ENCODE data around the gene DPT. TPM values are rescaled to one million over a fixed set of nuclear protein-coding genes. Genes with fewer than 3 reads are reported as not detected.

Gene DPT
- total RNA-seq, 2 donors from 2014 or later: not detected

DNA sequence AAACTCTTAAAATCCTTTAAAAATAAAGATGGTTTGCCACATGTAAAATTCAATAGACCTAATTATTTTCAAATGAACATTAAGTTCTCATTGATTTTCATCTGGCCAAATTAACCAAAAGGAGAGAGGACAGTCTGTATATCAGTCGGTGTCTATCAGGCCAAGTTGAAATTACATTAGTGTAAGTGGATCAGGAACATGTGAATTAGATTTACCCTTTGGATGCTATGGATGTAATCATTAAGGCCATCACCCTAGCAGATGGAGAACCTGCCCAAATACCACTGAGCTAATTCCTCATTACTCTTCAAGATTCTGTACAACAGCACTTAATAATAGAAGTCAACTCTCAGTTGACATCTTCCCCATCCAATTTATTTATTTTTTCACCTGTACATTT lies 29.5 kb upstream of the DPT start:
- DNase-seq (no peak), ATAC-seq (replicated peaks in 1 of 2) (no peak)
- peaks cover 11% of the 10 kb centered on the region for H3K4me1 Mint-ChIP-seq (ENCODE audit: low read depth)
- H3K9me3 Mint-ChIP-seq: no peaks in the 10 kb centered on the region
- peaks cover 5% of the 10 kb centered on the region for H3K27me3 Mint-ChIP-seq (ENCODE audit: low read depth)
- no peaks in the 10 kb centered on the region for H3K36me3 Mint-ChIP-seq (ENCODE audit: insufficient read depth in 2 of 2)
- H3K27ac Mint-ChIP-seq: no peak overlapping the region
- H3K4me3 Mint-ChIP-seq: no peak overlapping the region

GRCh38 chr1:168755800-168756418 lies 26.9 kb upstream of the DPT start:
- Mint-ChIP-seq H3K4me1 (ENCODE audit: low read depth) (no peaks in the 10 kb centered on the region), H3K27me3 (ENCODE audit: low read depth) (peaks cover 20% of the 10 kb centered on the region), H3K27ac (no peak overlapping the region), H3K4me3 (no peak overlapping the region), H3K36me3 (ENCODE audit: insufficient read depth in 2 of 2) (no peaks in the 10 kb centered on the region), H3K9me3 (no peaks in the 10 kb centered on the region)
- DNase-seq (no peak), ATAC-seq (replicated peaks in 1 of 2) (no peak)

DNA sequence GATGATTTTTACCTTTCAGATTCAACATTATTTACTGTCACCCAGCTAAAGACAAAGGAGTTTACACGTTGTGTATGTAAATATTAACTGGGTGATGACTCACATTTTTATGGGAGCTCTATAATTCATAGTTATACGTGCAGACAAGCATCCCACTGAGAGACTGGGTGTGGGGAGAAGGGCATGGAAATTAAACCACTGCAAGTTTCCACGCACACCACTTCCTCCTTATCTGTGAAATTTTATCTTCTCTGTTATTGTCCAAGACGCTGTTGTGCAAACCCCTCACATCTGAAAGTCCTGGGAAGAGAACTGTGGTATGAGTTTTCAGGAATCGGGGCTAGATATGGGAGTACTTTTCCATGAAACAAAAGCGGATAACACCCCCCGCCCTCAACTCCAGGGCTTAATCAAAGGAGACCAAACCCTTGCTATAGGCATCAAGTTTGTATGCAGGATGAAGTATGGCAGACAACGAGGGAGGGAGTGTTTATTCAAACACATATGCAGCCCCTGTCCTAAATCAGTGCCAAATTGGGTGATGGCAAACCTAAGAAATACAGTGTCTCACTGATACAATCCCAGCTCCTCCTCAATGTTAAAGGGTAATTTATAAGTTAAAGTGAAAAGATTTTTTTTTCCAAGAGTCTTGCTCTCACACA lies 23.3 kb upstream of the DPT start:
- H3K4me1 Mint-ChIP-seq (ENCODE audit: low read depth): no peaks in the 10 kb centered on the region
- peaks cover 29% of the 10 kb centered on the region for H3K27me3 Mint-ChIP-seq (ENCODE audit: low read depth)
- no peak for ATAC-seq (replicated peaks in 1 of 2)
- no peak overlapping the region for H3K27ac Mint-ChIP-seq
- DNase-seq: no peak
- H3K9me3 Mint-ChIP-seq: peaks cover 0 to 2% of the 10 kb centered on the region in 2 donors
- no peaks in the 10 kb centered on the region for H3K36me3 Mint-ChIP-seq (ENCODE audit: insufficient read depth in 2 of 2)
- no peak overlapping the region for H3K4me3 Mint-ChIP-seq

DNA sequence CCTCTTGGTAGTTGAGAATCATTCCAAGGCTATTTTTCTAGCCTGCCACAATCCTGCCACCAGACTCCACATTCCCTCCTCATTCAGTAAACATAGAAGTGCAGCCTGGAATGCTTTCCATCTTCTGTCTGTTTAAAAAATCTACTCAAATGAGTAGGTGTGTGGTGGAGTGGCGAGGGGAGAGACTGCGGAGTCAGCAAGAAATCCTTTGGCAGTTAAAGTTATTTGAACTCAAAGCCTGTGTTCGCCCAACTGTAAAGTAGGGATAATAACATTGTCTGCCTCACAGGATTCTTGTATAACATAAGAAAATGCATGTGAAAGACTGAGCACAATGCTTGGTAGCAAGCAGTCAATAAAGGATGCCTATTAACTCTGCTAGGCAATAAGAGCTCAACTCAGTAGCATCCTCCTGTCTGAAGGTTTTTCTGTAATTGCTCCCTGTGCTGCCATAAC lies 22.2 kb upstream of the DPT start:
- peaks cover 0 to 2% of the 10 kb centered on the region in 2 donors for H3K9me3 Mint-ChIP-seq
- peaks cover 37% of the 10 kb centered on the region for H3K27me3 Mint-ChIP-seq (ENCODE audit: low read depth)
- no peaks in the 10 kb centered on the region for H3K4me1 Mint-ChIP-seq (ENCODE audit: low read depth)
- H3K36me3 Mint-ChIP-seq (ENCODE audit: insufficient read depth in 2 of 2): no peaks in the 10 kb centered on the region
- no peak for DNase-seq
- H3K27ac Mint-ChIP-seq: no peak overlapping the region
- H3K4me3 Mint-ChIP-seq: no peak overlapping the region
- ATAC-seq (replicated peaks in 1 of 2): no peak

GRCh38 chr1:168742994-168743650 lies 14.1 kb upstream of the DPT start:
- Mint-ChIP-seq H3K4me1 (ENCODE audit: low read depth) (no peaks in the 10 kb centered on the region), H3K9me3 (no peaks in the 10 kb centered on the region), H3K27me3 (ENCODE audit: low read depth) (peaks cover 14% of the 10 kb centered on the region), H3K36me3 (ENCODE audit: insufficient read depth in 2 of 2) (no peaks in the 10 kb centered on the region), H3K27ac (no peak overlapping the region), H3K4me3 (no peak overlapping the region)
- no peak for DNase-seq
- ATAC-seq (replicated peaks in 1 of 2): no peak

GRCh38 chr1:168742386-168742785 lies 13.4 kb upstream of the DPT start:
- Mint-ChIP-seq H3K4me1 (ENCODE audit: low read depth) (no peaks in the 10 kb centered on the region), H3K4me3 (no peak overlapping the region), H3K27me3 (ENCODE audit: low read depth) (peaks cover 14% of the 10 kb centered on the region), H3K36me3 (ENCODE audit: insufficient read depth in 2 of 2) (no peaks in the 10 kb centered on the region), H3K9me3 (no peaks in the 10 kb centered on the region), H3K27ac (no peak overlapping the region)
- DNase-seq: no peak
- no peak for ATAC-seq (replicated peaks in 1 of 2)

DNA sequence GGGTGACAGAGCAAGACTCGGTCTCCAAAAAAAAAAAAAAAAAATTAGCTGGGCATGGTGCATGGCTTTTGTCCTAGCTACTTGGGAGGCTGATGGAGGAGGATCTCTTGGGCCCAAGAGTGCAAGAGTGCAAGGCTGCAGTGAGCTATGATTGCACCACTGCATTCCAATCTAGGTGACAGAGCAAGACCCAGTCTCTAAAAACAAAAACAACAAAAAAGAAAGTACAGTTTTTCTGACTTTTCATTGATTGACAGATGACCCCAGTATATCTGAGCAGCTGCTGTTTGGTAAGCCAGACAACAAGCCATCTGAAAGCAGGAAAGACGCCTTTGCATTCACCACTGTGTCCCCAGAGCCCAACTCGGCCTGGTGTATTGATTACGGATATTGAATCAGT lies 10.9 kb upstream of the DPT start:
- no peaks in the 10 kb centered on the region for H3K4me1 Mint-ChIP-seq (ENCODE audit: low read depth)
- H3K4me3 Mint-ChIP-seq: no peak overlapping the region
- DNase-seq: no peak
- no peaks in the 10 kb centered on the region for H3K36me3 Mint-ChIP-seq (ENCODE audit: insufficient read depth in 2 of 2)
- no peak for ATAC-seq (replicated peaks in 1 of 2)
- peaks cover 18% of the 10 kb centered on the region for H3K27me3 Mint-ChIP-seq (ENCODE audit: low read depth)
- no peaks in the 10 kb centered on the region for H3K9me3 Mint-ChIP-seq
- no peak overlapping the region for H3K27ac Mint-ChIP-seq

- ATAC-seq (replicated peaks in 1 of 2) (no peak), DNase-seq (no peak)
Observed at GRCh38 chr1:168736520-168736919, 7.5 kb upstream of the DPT start.

DNA sequence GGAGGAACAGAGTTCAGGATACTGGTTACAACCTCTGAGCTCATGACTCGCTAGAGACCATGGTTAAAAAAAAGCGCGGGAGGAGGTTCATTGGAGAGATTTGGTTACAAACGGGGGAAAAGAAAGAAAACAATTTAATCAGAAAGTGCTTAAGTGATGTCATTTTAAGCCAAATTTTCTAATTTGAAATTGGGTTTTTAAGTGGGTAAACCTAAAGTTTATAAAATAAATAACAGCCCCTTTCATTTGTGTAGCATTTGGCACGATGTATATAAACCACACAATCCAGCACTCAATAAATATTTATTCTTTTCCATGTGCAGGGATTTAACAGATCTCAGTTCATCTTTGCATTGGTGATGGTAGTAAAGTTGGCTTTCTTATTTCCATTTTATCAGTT lies 7.0 kb upstream of the DPT start:
- DNase-seq (no peak), ATAC-seq (replicated peaks in 1 of 2) (no peak)
- H3K4me3 Mint-ChIP-seq: no peak overlapping the region
- H3K27ac Mint-ChIP-seq: no peak overlapping the region
- H3K27me3 Mint-ChIP-seq (ENCODE audit: low read depth): peaks cover 17% of the 10 kb centered on the region
- H3K36me3 Mint-ChIP-seq (ENCODE audit: insufficient read depth in 2 of 2): no peaks in the 10 kb centered on the region
- H3K4me1 Mint-ChIP-seq (ENCODE audit: low read depth): no peaks in the 10 kb centered on the region
- H3K9me3 Mint-ChIP-seq: no peaks in the 10 kb centered on the region

More at GRCh38 chr1:168736520-168736919, 7.5 kb upstream of the DPT start:
- Mint-ChIP-seq H3K27me3 (ENCODE audit: low read depth) (peaks cover 18% of the 10 kb centered on the region), H3K27ac (no peak overlapping the region), H3K9me3 (no peaks in the 10 kb centered on the region), H3K4me3 (no peak overlapping the region), H3K36me3 (ENCODE audit: insufficient read depth in 2 of 2) (no peaks in the 10 kb centered on the region), H3K4me1 (ENCODE audit: low read depth) (no peaks in the 10 kb centered on the region)

- H3K27ac Mint-ChIP-seq: no peak overlapping the region
- no peak overlapping the region for H3K4me3 Mint-ChIP-seq
- no peaks in the 10 kb centered on the region for H3K4me1 Mint-ChIP-seq (ENCODE audit: low read depth)
- H3K36me3 Mint-ChIP-seq (ENCODE audit: insufficient read depth in 2 of 2): no peaks in the 10 kb centered on the region
- ATAC-seq (replicated peaks in 1 of 2) (no peak), DNase-seq (no peak)
- H3K9me3 Mint-ChIP-seq: no peaks in the 10 kb centered on the region
- H3K27me3 Mint-ChIP-seq (ENCODE audit: low read depth): peaks cover 17% of the 10 kb centered on the region
Observed at GRCh38 chr1:168734946-168735345, 5.9 kb upstream of the DPT start.

DNA sequence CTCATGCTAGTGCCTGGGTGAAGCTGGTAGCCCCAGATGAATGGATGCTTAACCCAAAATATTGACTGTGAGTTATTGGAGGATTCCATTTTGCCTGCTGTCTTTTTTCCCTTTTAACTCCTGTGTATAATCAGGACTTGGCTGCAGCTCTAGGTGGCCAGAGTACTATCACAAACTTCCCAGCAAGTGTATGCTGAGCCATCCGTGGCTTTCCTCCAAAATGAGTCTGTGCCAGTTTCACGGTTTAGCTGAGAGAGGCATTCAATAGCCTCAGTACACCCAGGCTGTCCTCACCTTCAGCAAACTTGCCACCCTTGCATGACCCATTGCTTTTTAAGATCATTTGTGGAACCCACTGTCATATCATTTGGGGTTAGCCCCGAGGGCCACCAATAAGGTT lies 5.3 kb upstream of the DPT start:
- peaks cover 17% of the 10 kb centered on the region for H3K27me3 Mint-ChIP-seq (ENCODE audit: low read depth)
- H3K36me3 Mint-ChIP-seq (ENCODE audit: insufficient read depth in 2 of 2): no peaks in the 10 kb centered on the region
- no peak overlapping the region for H3K27ac Mint-ChIP-seq
- no peaks in the 10 kb centered on the region for H3K4me1 Mint-ChIP-seq (ENCODE audit: low read depth)
- no peak overlapping the region for H3K4me3 Mint-ChIP-seq
- no peak for ATAC-seq (replicated peaks in 1 of 2)
- no peak for DNase-seq
- H3K9me3 Mint-ChIP-seq: no peaks in the 10 kb centered on the region

GRCh38 chr1:168733241-168733640 lies 4.2 kb upstream of the DPT start:
- Mint-ChIP-seq H3K4me3 (no peak overlapping the region), H3K4me1 (ENCODE audit: low read depth) (no peaks in the 10 kb centered on the region), H3K36me3 (ENCODE audit: insufficient read depth in 2 of 2) (no peaks in the 10 kb centered on the region), H3K27me3 (ENCODE audit: low read depth) (peaks cover 17% of the 10 kb centered on the region), H3K27ac (no peak overlapping the region), H3K9me3 (no peaks in the 10 kb centered on the region)
- DNase-seq (no peak), ATAC-seq (replicated peaks in 1 of 2) (no peak)

DNA sequence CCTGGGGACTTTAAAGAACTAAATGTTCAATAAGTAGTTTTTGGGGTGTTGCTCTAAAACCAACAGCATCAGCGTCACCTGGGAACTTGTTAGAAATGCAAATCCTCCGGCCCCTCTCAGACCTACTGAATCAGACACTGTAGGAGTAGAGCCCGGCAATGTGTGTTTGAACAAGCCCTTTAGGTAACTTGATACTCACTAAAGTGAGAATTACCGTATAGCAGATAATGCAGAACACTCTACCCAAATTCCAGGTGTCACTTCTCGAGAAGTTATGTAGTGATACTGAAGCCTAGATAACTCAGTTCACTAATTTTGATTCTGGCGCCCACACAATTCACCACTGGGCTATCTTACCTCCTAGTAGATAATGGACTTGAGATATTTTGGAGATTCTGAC lies 3.7 kb upstream of the DPT start:
- ATAC-seq (replicated peaks in 1 of 2): no peak
- Mint-ChIP-seq H3K27ac (no peak overlapping the region), H3K4me1 (ENCODE audit: low read depth) (no peaks in the 10 kb centered on the region), H3K4me3 (no peak overlapping the region), H3K36me3 (ENCODE audit: insufficient read depth in 2 of 2) (no peaks in the 10 kb centered on the region), H3K27me3 (ENCODE audit: low read depth) (peaks cover 17% of the 10 kb centered on the region), H3K9me3 (no peaks in the 10 kb centered on the region)
- no peak for DNase-seq

Data from activated T-cell treated with anti-CD3 and anti-CD28 coated beads, Interleukin-2, amount 50 U/mL, for 72 hours (primary cell).